Smooth muscle cell (in vitro differentiated cells): ENCODE measurements around the gene SELENON. TPM values are rescaled to one million over a fixed set of nuclear protein-coding genes. Genes with fewer than 3 reads are reported as not detected.

ENCODE experiments used
- DNase-seq: peaks from one replicate; lab custom pipeline; 2025; ENCODE audit not compliant: unreplicated experiment; lab: John Stamatoyannopoulos, UW
- H2AFZ ChIP-seq: fragments of 200-600 bp; sonication (generic); 2 replicates; pipeline ENCODE4 v1.6.0; 2016; ENCODE audit warnings: antibody characterized with exemption, low read depth, mild to moderate bottlenecking
- H3F3A ChIP-seq: fragments of 200-600 bp; sonication (generic); 2 replicates; pipeline ENCODE4 v1.6.0; 2017; ENCODE audit warnings: antibody characterized with exemption, low read depth
- H3K27ac ChIP-seq: fragments of 200-600 bp; sonication (generic); 2 replicates; pipeline ENCODE4 v1.5.1; 2016; ENCODE audit warnings: low read depth, mild to moderate bottlenecking
- H3K27me3 ChIP-seq: fragments of 200-600 bp; sonication (generic); 2 replicates; pipeline ENCODE4 v1.6.1; 2016; ENCODE audit warnings: low read depth, mild to moderate bottlenecking
- H3K36me3 ChIP-seq: fragments of 200-600 bp; sonication (generic); 2 replicates; pipeline ENCODE4 v1.5.1; 2016; ENCODE audit warnings: low read depth
- H3K4me1 ChIP-seq: fragments of 200-600 bp; sonication (generic); 2 replicates; pipeline ENCODE4 v1.5.1; 2016; ENCODE audit warnings: low read depth
- H3K4me2 ChIP-seq: fragments of 200-600 bp; sonication (generic); 2 replicates; pipeline ENCODE4 v1.6.0; 2016; ENCODE audit warnings: mild to moderate bottlenecking
- H3K4me3 ChIP-seq: fragments of 200-600 bp; sonication (generic); 2 replicates; pipeline ENCODE4 v1.5.1; 2016; ENCODE audit warnings: mild to moderate bottlenecking
- H3K79me2 ChIP-seq: fragments of 200-600 bp; sonication (generic); 2 replicates; pipeline ENCODE4 v1.6.0; 2016; ENCODE audit warnings: low read depth, mild to moderate bottlenecking
- H3K9ac ChIP-seq: fragments of 200-600 bp; sonication (generic); 2 replicates; pipeline ENCODE4 v1.6.0; 2016; ENCODE audit warnings: low read depth
- H3K9me3 ChIP-seq: fragments of 200-600 bp; sonication (generic); replicated peaks from 2 replicates; pipeline ENCODE4 v1.5.1; 2016; ENCODE audit warnings: low read depth
- H4K20me1 ChIP-seq: fragments of 200-600 bp; sonication (generic); 2 replicates; pipeline ENCODE4 v1.6.0; 2016; ENCODE audit warnings: low read depth
- CTCF ChIP-seq: fragments of 200-600 bp; sonication (generic); IDR thresholded peaks from 2 replicates; pipeline ENCODE4 v1.5.1; 2017; ENCODE audit warnings: borderline replicate concordance, mild to moderate bottlenecking, antibody characterized with exemption; ENCODE audit not compliant: insufficient read depth, poor library complexity, severe bottlenecking
- WGBS: methylation state at CpG from one replicate; pipeline ENCODE4 v1.1.7; 2016; ENCODE audit warnings: low lambda C conversion rate; 5-methylcytosine and 5-hydroxymethylcytosine counted together
- polyA plus RNA-seq: library from polyadenylated mRNA; unstranded; fragments of >200 nt; fragmentation: Nextera tagmentation; extraction: Ambion mirVana; gene quantifications from 2 replicates; pipeline ENCODE4 v1.2.1, GENCODE V29; 2016
- total RNA-seq: library from RNA; depleted of rRNA; stranded (reverse); fragments of >200 nt; gene quantifications from 2 replicates; pipeline ENCODE4 v1.2.3, GENCODE V29; 2014

The SELENON gene
- total and polyA plus RNA-seq, 2 experiments from 2014 or later: 32.6 to 62.9 TPM

GRCh38 chr1:25807480-25808390 lies 7.7 kb downstream of the SELENON start:
- Histone ChIP-seq H2AFZ (no peak overlapping the region), H3F3A (no peaks in the 10 kb centered on the region), H3K9me3 (no peaks in the 10 kb centered on the region), H3K4me1 (no peaks in the 10 kb centered on the region), H3K4me3 (no peak overlapping the region), H3K79me2 (no peaks in the 10 kb centered on the region), H3K4me2 (no peak overlapping the region), H3K36me3 (no peaks in the 10 kb centered on the region), H3K27me3 (no peaks in the 10 kb centered on the region), H3K9ac (no peak overlapping the region), H3K27ac (no peak overlapping the region), H4K20me1 (peaks cover 16% of the 10 kb centered on the region)
- no peak for TF ChIP-seq CTCF
- WGBS: 96% methylated on average over 17 of the region's 20 CpGs
- DNase-seq: no peak

- TF ChIP-seq CTCF: no peak
- H2AFZ ChIP-seq: no peak overlapping the region
- no peaks in the 10 kb centered on the region for H3K9me3 ChIP-seq
- no peak overlapping the region for H3K9ac ChIP-seq
- no peak for DNase-seq
- no peak overlapping the region for H3K27ac ChIP-seq
- no peaks in the 10 kb centered on the region for H3F3A ChIP-seq
- peaks cover 13% of the 10 kb centered on the region for H4K20me1 ChIP-seq
- no peaks in the 10 kb centered on the region for H3K4me1 ChIP-seq
- 96% methylated on average over 27 of the region's 34 CpGs for WGBS
- H3K27me3 ChIP-seq: no peaks in the 10 kb centered on the region
- no peak overlapping the region for H3K4me2 ChIP-seq
- no peaks in the 10 kb centered on the region for H3K79me2 ChIP-seq
- H3K36me3 ChIP-seq: no peaks in the 10 kb centered on the region
- H3K4me3 ChIP-seq: no peak overlapping the region
These were observed 8.7 kb downstream of the SELENON start for GRCh38 chr1:25808481-25809244.

GRCh38 chr1:25809283-25809926 lies 9.4 kb downstream of the SELENON start:
- 96% methylated on average over 18 of the region's 18 CpGs for WGBS
- TF ChIP-seq CTCF: no peak

More at GRCh38 chr1:25809283-25809926, 9.4 kb downstream of the SELENON start:
- H3K4me2 ChIP-seq: no peak overlapping the region
- H3K4me1 ChIP-seq: no peaks in the 10 kb centered on the region
- H3K36me3 ChIP-seq: no peaks in the 10 kb centered on the region
- H4K20me1 ChIP-seq: peaks cover 7% of the 10 kb centered on the region
- no peak overlapping the region for H3K27ac ChIP-seq
- no peaks in the 10 kb centered on the region for H3K79me2 ChIP-seq
- no peaks in the 10 kb centered on the region for H3K9me3 ChIP-seq
- no peak overlapping the region for H3K4me3 ChIP-seq
- DNase-seq: no peak
- H2AFZ ChIP-seq: no peak overlapping the region
- H3K27me3 ChIP-seq: no peaks in the 10 kb centered on the region
- H3F3A ChIP-seq: no peaks in the 10 kb centered on the region
- H3K9ac ChIP-seq: no peak overlapping the region
